Measurements from ENCODE around the gene CHID1. TPM values are rescaled to one million over a fixed set of nuclear protein-coding genes. Genes with fewer than 3 reads are reported as not detected.
A peak's percentile ranks its signal among the peaks of the same experiment; 100 is the strongest.

Gene CHID1
- total RNA-seq, 2 donors from 2014 or later = 39.4 to 81.4 TPM

- Histone ChIP-seq H3K9me3 (no peaks in the 10 kb centered on the region), H3K27ac (peak overlapping the region; percentile 92 to 100 (median 98)), H3K27me3 (no peaks in the 10 kb centered on the region), H3K36me3 (replicated peaks in 1 of 2; ENCODE audit: insufficient read depth in 1 of 2, low read depth in 2 of 2) (peaks cover 0 to 2% of the 10 kb centered on the region in 2 donors), H3K4me3 (no peak overlapping the region), H3K4me1 (peaks cover 76% of the 10 kb centered on the region)
- intact Hi-C loops (cut with DNase I) = no loop called here
- peak; percentile 42 to 69 (median 60) for DNase-seq
- TF ChIP-seq CTCF (IDR thresholded peaks at IDR 0.05) (no peak), POLR2A (IDR thresholded peaks at IDR 0.05) (no peak)
- no peak for ATAC-seq
- WGBS, 2 donors = 13 to 17% methylated on average over 16 to 22 of the region's 22 CpGs
Observed at GRCh38 chr11:821512-822371, 88.9 kb downstream of the CHID1 start.

GRCh38 chr11:820655-821511, 89.7 kb downstream of the CHID1 start:
- ATAC-seq = peak; percentile 59
- peak; percentile 38 to 60 (median 55) for TF ChIP-seq POLR2A (IDR thresholded peaks at IDR 0.05)
- TF ChIP-seq CTCF (IDR thresholded peaks at IDR 0.05) = no peak
- WGBS, 2 donors = 8 to 19% methylated on average over 4 to 11 of the region's 11 CpGs
- peak overlapping the region; percentile 92 to 100 (median 98) for H3K27ac ChIP-seq
- H3K4me1 ChIP-seq = peaks cover 67% of the 10 kb centered on the region
- H3K9me3 ChIP-seq = no peaks in the 10 kb centered on the region
- peaks cover 0 to 2% of the 10 kb centered on the region in 2 donors for H3K36me3 ChIP-seq (replicated peaks in 1 of 2; ENCODE audit: insufficient read depth in 1 of 2, low read depth in 2 of 2)
- peak; percentile 91 to 97 (median 96) for DNase-seq
- no peaks in the 10 kb centered on the region for H3K27me3 ChIP-seq
- intact Hi-C loops (cut with DNase I) = no loop called here
- peak overlapping the region; percentile 39 to 91 for H3K4me3 ChIP-seq

DNA sequence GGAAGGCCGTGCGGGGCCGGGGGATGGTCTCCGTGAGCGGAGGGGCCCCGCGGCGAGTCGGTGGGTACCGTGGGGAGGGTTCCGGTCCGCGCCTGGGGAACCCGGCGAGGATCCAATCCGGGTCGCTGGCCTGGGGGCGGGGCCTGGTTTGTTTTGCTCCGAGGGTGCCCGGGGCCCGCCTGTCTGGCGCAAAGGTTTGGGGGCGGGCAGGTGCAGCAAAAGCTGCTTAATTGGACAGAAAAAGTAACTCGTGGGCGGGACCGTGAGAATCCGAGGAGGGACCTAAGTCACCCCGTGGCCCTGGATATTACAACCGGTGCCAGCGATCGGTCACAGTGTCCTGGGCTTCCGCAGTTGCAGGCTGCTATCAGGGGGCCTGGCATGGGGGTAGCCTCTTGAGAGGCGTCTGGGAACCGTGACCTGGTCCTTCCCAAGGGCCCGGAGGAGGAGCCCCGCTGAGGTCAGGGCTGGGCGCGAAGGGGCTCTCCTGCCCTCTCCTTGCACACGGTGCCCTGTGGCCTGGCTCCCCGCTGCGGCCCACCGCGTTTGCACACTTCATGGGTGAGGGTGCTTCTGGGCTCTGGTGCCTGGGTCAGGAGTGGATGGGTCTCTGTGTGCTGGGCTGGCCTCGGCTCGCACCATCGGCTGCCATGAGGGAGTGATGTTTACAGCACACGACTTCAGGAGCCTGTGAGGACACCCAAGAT, 90.5 kb downstream of the CHID1 start:
- 2 to 6% methylated on average over 6 to 47 of the region's 47 CpGs for WGBS, 2 donors
- H3K36me3 ChIP-seq (replicated peaks in 1 of 2; ENCODE audit: insufficient read depth in 1 of 2, low read depth in 2 of 2) = peaks cover 0 to 2% of the 10 kb centered on the region in 2 donors
- ATAC-seq = peak; percentile 65

More for the DNA sequence above, 90.5 kb downstream of the CHID1 start:
- Histone ChIP-seq H3K9me3 (no peaks in the 10 kb centered on the region), H3K4me1 (peaks cover 60% of the 10 kb centered on the region), H3K4me3 (peak overlapping the region; percentile 39 to 91), H3K27me3 (no peaks in the 10 kb centered on the region), H3K27ac (peak overlapping the region; percentile 92 to 100 (median 98))
- TF ChIP-seq CTCF (IDR thresholded peaks at IDR 0.05) (no peak), POLR2A (IDR thresholded peaks at IDR 0.05) (peak; percentile 84 to 90 (median 87))
- DNase-seq = peak; percentile 95 to 98 (median 98)
- intact Hi-C loops (cut with DNase I) = no loop called here

Data from body of pancreas (tissue), 4 donors.